ENCODE data around the gene OR5K1.

Gene OR5K1

GRCh38 chr3:98513736-98514135 is 50.7 kb downstream of the OR5K1 start:
- in situ Hi-C loops (cut with MboI; ENCODE audit: low sequenced_read_pairs), result no loop called here

GRCh38 chr3:98514948-98515347 is 51.9 kb downstream of the OR5K1 start:
- in situ Hi-C loops (cut with MboI; ENCODE audit: low sequenced_read_pairs), result no loop called here

GRCh38 chr3:98518816-98519215 is 55.8 kb downstream of the OR5K1 start:
- in situ Hi-C loops (cut with MboI; ENCODE audit: low sequenced_read_pairs), result no loop called here

- in situ Hi-C loops (cut with MboI; ENCODE audit: low sequenced_read_pairs), result no loop called here
Observed at GRCh38 chr3:98519351-98519750, 56.4 kb downstream of the OR5K1 start.

- in situ Hi-C loops (cut with MboI; ENCODE audit: low sequenced_read_pairs), result no loop called here
Observed at GRCh38 chr3:98521897-98522543, 59.0 kb downstream of the OR5K1 start.

All from HL-60/S4 treated with phorbol 12-myristate 13-acetate at 8.2 ng/mL for 4 days and 3 days (cell line).